A673 (cell line): Measurements from ENCODE around the gene IMMP1L. TPM values are rescaled to one million over a fixed set of nuclear protein-coding genes. Genes with fewer than 3 reads are reported as not detected.

Experiments
- BruUV-seq: library from RNA; stranded (reverse); fragments of 400-500 nt; replicated peaks from 2 replicates; lab custom pipeline; 2021; lab: Mats Ljungman, UMichigan
- CTCF ChIA-PET: fragments of 300-600 bp; sonication (Branson Sonifier 250); formaldehyde crosslinking; loops from one replicate; lab custom pipeline; 2022; ENCODE audit warnings: antibody characterized with exemption; lab: Charles Lee
- POLR2A ChIA-PET: fragments of 300-600 bp; sonication (Branson Sonifier 250); formaldehyde crosslinking; loops from one replicate; lab custom pipeline; 2022; ENCODE audit warnings: antibody characterized with exemption; ENCODE audit not compliant: low non-redundant PET; lab: Charles Lee
- DNase-seq: peaks from one replicate; pipeline ENCODE4 v3.0.0-alpha.2; 2015; ENCODE audit warnings: low spot score
- H3K27ac ChIP-seq: fragments of 200-600 bp; sonication (generic); 2 replicates; pipeline ENCODE4 v1.5.1; 2016; ENCODE audit warnings: mixed run types, low read depth, mild to moderate bottlenecking, mixed read lengths, antibody characterized with exemption, low read length; ENCODE audit not compliant: poor library complexity, severe bottlenecking
- H3K27me3 ChIP-seq: fragments of 200-600 bp; sonication (generic); replicated peaks from 2 replicates; pipeline ENCODE4 v1.6.1; 2017; ENCODE audit warnings: mixed run types, low read depth, mild to moderate bottlenecking, mixed read lengths, antibody characterized with exemption, low read length; ENCODE audit not compliant: insufficient read depth, poor library complexity
- H3K36me3 ChIP-seq: fragments of 200-600 bp; sonication (generic); 2 replicates; pipeline ENCODE4 v1.6.1; 2016; ENCODE audit warnings: mixed run types, mild to moderate bottlenecking, mixed read lengths, antibody characterized with exemption, low read length; ENCODE audit not compliant: insufficient read depth, poor library complexity, severe bottlenecking
- H3K4me1 ChIP-seq: fragments of 200-600 bp; sonication (generic); 2 replicates; pipeline ENCODE4 v1.6.1; 2017; ENCODE audit warnings: mixed run types, mild to moderate bottlenecking, mixed read lengths, antibody characterized with exemption, low read length; ENCODE audit not compliant: insufficient read depth, poor library complexity, severe bottlenecking
- H3K4me3 ChIP-seq: fragments of 200-600 bp; sonication (generic); 2 replicates; pipeline ENCODE4 v1.5.1; 2016; ENCODE audit warnings: low read depth, mixed run types, mild to moderate bottlenecking, mixed read lengths, low read length; ENCODE audit not compliant: poor library complexity, severe bottlenecking
- H3K9me3 ChIP-seq: fragments of 200-600 bp; sonication (generic); 2 replicates; pipeline ENCODE4 v1.6.1; 2016; ENCODE audit warnings: mixed run types, low read depth, mild to moderate bottlenecking, mixed read lengths, antibody characterized with exemption, low read length; ENCODE audit not compliant: poor library complexity, severe bottlenecking
- EZH2 ChIP-seq: fragments of 200-600 bp; sonication (generic); IDR thresholded peaks from 2 replicates; pipeline ENCODE4 v1.6.1; 2017; ENCODE audit warnings: borderline replicate concordance, low read depth, mild to moderate bottlenecking, mixed read lengths, antibody characterized with exemption, low read length; ENCODE audit not compliant: poor library complexity, severe bottlenecking
- intact Hi-C: fragments of 100-400 bp; cut with micrococcal nuclease; formaldehyde crosslinking; loops from one replicate; pipeline ENCODE4 v1.10.0; 2022; ENCODE audit not compliant: unreplicated experiment
- total RNA-seq: library from RNA; stranded (reverse); gene quantifications from 2 replicates; pipeline ENCODE4 v1.2.3, GENCODE V29; 2021
- TF ChIP-seq, protein P1 (sequence below): fragments of 300-800, 200-600 bp; sonication (generic); conservative IDR thresholded peaks from 2 replicates; pipeline ENCODE4 v1.5.1; 2017; ENCODE audit warnings: low read depth, mild to moderate bottlenecking, antibody characterized with exemption, low read length, moderate library complexity, mixed read lengths

IMMP1L gene
- total RNA-seq, 1 experiment from 2014 or later = 88.3 TPM

DNA sequence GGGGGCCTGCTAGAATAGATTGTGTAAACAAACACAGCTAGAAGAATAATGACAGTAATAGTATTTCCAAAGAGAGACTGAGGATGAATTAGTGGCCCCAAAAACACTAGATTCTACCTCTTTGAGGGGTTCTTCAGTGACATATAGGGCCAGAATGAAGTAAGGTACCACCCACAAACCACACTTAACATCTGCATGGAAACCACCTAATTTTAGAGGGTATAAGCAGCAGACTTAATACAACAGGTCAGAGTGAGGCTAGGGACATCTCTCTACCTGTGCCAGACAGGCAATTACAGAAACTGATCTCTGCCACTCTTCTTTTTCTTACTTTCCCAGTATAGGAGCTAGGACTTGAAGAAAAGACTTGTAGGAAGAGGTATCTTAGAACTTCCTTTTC lies 20.3 kb upstream of the IMMP1L start:
- ChIA-PET CTCF (no interaction called here), POLR2A (no interaction called here)
- H3K27me3 ChIP-seq = no peaks in the 10 kb centered on the region
- no peak for TF ChIP-seq EZH2
- TF ChIP-seq, protein P1, sequence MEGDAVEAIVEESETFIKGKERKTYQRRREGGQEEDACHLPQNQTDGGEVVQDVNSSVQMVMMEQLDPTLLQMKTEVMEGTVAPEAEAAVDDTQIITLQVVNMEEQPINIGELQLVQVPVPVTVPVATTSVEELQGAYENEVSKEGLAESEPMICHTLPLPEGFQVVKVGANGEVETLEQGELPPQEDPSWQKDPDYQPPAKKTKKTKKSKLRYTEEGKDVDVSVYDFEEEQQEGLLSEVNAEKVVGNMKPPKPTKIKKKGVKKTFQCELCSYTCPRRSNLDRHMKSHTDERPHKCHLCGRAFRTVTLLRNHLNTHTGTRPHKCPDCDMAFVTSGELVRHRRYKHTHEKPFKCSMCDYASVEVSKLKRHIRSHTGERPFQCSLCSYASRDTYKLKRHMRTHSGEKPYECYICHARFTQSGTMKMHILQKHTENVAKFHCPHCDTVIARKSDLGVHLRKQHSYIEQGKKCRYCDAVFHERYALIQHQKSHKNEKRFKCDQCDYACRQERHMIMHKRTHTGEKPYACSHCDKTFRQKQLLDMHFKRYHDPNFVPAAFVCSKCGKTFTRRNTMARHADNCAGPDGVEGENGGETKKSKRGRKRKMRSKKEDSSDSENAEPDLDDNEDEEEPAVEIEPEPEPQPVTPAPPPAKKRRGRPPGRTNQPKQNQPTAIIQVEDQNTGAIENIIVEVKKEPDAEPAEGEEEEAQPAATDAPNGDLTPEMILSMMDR = no peak
- H3K4me3 ChIP-seq = no peak overlapping the region
- intact Hi-C loops = no loop called here
- H3K9me3 ChIP-seq = no peaks in the 10 kb centered on the region
- no TSS peak for BruUV-seq
- H3K27ac ChIP-seq = no peak overlapping the region
- no peak for DNase-seq
- H3K4me1 ChIP-seq = no peaks in the 10 kb centered on the region
- no peaks in the 10 kb centered on the region for H3K36me3 ChIP-seq

DNA sequence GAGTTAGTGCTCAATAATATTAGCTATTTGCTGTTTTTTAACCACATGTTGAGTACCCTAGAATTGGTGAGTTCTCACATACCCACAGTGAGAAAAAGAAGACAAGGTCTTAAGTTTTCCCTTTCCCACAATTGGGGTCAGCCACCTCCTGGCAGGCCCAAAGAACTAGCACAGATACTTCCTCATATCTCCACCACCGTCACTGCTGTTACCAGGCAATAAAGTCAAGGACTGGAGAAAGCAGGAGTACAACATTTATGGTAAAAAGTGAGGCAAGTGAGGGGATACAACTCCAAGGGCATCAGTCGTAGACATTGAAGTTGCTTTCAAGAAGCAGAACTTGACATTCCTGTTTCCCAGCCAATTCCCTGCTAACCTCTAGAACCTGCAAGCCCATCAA lies 19.8 kb upstream of the IMMP1L start:
- intact Hi-C loops = no loop called here
- Histone ChIP-seq H3K9me3 (no peaks in the 10 kb centered on the region), H3K27me3 (no peaks in the 10 kb centered on the region), H3K36me3 (no peaks in the 10 kb centered on the region), H3K4me3 (no peak overlapping the region), H3K4me1 (no peaks in the 10 kb centered on the region), H3K27ac (no peak overlapping the region)
- TF ChIP-seq, protein P1 = no peak
- TF ChIP-seq EZH2 = no peak
- no TSS peak for BruUV-seq
- CTCF ChIA-PET = no interaction called here
- no peak for DNase-seq
- POLR2A ChIA-PET = no interaction called here

DNA sequence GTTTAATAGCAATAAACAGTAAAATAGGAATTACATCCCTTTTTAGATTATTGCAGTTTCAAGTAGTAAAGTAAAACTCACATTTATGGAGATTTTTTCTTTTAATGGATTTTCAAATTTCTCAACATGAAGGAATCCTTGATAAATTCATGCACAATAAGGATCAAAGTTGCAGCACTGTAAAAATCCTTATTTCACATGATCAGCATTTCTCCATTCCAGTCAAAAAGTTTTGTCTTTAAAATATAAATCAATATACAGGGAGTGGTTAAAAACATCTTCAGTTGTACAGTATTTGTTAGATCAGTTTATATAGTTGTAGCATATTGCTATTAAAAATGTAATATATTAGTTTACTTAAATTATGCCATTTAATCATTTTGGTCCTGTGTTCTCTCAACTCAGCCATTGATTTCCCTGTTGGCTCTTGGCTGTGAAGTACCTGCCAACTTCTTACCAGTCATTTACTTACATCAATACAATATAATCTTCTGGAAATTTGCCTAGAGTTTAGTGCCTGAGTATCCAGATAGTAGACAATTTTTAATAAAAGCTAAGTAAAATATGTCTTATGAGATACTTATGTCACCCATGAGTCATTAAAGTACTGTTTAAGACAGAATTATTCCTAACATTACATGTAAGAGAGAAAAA lies 12.2 kb upstream of the IMMP1L start:
- peak; percentile 19 for TF ChIP-seq EZH2
- TF ChIP-seq, protein P1 = no peak
- CTCF ChIA-PET = no interaction called here
- intact Hi-C loops = no loop called here
- no peaks in the 10 kb centered on the region for H3K4me1 ChIP-seq
- H3K27ac ChIP-seq = no peak overlapping the region
- no peaks in the 10 kb centered on the region for H3K36me3 ChIP-seq
- no peaks in the 10 kb centered on the region for H3K9me3 ChIP-seq
- H3K4me3 ChIP-seq = no peak overlapping the region
- POLR2A ChIA-PET = no interaction called here
- H3K27me3 ChIP-seq = no peaks in the 10 kb centered on the region
- BruUV-seq = no TSS peak
- no peak for DNase-seq
